ENCODE results near the gene INO80. TPM values are rescaled to one million over a fixed set of nuclear protein-coding genes. Genes with fewer than 3 reads are reported as not detected.
"Not testable (repeated sequence)": the region's sequence is repeated elsewhere in the genome, so short reads cannot be mapped to it uniquely, and the experiment has no call there.

Gene INO80
- total RNA-seq, 2 donors from 2014 or later: 24.7 to 27.9 TPM

DNA sequence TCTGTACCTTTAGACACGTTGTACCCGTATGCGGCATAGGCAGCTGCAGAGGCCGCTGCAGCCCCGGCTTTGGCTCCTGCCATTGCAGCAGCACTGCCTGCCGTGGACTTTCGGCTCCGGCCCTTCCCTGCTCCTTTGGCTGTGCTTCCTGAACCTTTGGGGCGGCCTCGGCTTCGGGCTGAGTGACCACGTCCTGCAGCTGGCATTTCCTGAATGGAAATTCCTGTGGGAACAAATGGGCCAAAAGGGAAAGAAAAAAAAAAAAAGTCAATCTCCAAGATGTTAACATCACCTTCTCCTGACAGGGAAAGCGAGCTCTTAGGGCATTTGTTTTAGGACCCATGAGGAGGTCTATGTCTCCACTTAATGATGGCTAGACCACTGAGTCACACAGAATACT lies 133.2 kb downstream of the INO80 start:
- H3K27ac Mint-ChIP-seq: no peak overlapping the region
- ATAC-seq (replicated peaks in 1 of 2) (no peak), DNase-seq (no peak)
- no peaks in the 10 kb centered on the region for H3K4me1 Mint-ChIP-seq (ENCODE audit: low read depth)
- H3K36me3 Mint-ChIP-seq (ENCODE audit: insufficient read depth in 2 of 2): peaks cover 6 to 29% of the 10 kb centered on the region in 2 donors
- H3K4me3 Mint-ChIP-seq: no peak overlapping the region
- no peaks in the 10 kb centered on the region for H3K27me3 Mint-ChIP-seq (ENCODE audit: low read depth)
- H3K9me3 Mint-ChIP-seq: no peaks in the 10 kb centered on the region

DNA sequence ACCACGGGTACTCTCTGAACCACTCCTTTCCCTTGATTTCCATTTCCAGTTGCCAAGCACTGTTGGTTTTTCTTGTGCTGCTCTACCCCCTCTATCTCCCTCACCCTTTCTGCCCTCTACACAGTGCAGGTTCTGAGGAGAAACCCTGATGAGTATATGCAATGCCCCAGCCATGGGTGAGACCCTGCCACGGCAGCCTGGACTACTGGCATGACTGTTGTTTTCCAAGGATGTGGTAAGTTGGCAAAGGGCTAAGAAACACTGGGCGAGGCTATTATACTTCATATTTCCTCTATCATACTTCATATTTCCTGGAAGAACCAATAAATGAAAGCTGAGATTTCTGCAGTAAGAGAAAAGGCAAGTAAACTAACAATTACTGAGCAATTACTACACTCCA lies 134.9 kb downstream of the INO80 start:
- Mint-ChIP-seq H3K4me3 (no peak overlapping the region), H3K27ac (no peak overlapping the region), H3K27me3 (ENCODE audit: low read depth) (no peaks in the 10 kb centered on the region), H3K36me3 (ENCODE audit: insufficient read depth in 2 of 2) (peaks cover 4 to 21% of the 10 kb centered on the region in 2 donors), H3K4me1 (ENCODE audit: low read depth) (no peaks in the 10 kb centered on the region), H3K9me3 (no peaks in the 10 kb centered on the region)
- DNase-seq: no peak
- peak in 1 of 2 donors; percentile 26 for ATAC-seq (replicated peaks in 1 of 2)

DNA sequence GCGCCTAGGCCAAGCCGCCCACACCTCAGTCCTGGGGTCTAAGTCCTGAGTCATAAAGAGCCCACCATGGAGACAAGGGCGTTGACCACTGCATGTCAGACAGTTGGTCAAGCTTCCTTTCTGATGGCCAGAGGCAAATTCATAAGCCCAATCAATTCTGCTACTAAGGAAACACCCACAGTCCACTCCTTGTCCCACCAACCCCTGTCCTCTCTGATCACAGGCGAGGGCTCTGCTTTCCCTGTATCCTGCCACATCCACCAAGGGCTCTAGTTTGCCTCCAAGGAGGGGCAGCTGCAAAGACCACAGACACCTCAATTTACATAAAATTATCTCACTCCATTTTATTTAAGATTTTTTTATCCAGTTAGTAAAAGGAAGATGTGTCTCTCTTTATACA lies 137.5 kb downstream of the INO80 start:
- Mint-ChIP-seq H3K27ac (no peak overlapping the region), H3K4me3 (no peak overlapping the region), H3K27me3 (ENCODE audit: low read depth) (no peaks in the 10 kb centered on the region), H3K36me3 (ENCODE audit: insufficient read depth in 2 of 2) (peaks cover 4 to 13% of the 10 kb centered on the region in 2 donors), H3K4me1 (ENCODE audit: low read depth) (no peaks in the 10 kb centered on the region), H3K9me3 (no peaks in the 10 kb centered on the region)
- no peak for ATAC-seq (replicated peaks in 1 of 2)
- no peak for DNase-seq

DNA sequence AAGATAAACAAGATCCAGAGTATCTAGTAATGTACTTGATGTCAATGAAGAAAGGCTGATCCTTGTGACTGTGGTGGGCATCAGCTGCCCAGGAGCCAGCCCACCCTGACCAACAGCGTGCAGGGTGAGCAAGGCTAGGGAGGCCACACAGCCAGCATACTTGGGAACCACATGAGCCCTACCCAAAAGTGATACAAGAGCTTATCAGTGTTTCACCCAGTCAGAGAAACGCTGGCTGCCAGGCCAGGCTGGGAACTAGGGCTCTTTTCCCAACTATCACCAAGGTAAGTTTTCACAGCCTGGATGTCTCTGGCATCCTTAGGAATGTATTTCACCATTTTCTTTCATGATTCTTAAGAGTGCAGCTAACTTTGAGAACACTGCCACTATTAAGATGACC lies 137.9 kb downstream of the INO80 start:
- ATAC-seq (replicated peaks in 1 of 2): no peak
- no peak overlapping the region for H3K27ac Mint-ChIP-seq
- H3K4me1 Mint-ChIP-seq (ENCODE audit: low read depth): no peaks in the 10 kb centered on the region
- no peak for DNase-seq
- no peaks in the 10 kb centered on the region for H3K27me3 Mint-ChIP-seq (ENCODE audit: low read depth)
- H3K4me3 Mint-ChIP-seq: no peak overlapping the region
- no peaks in the 10 kb centered on the region for H3K9me3 Mint-ChIP-seq
- H3K36me3 Mint-ChIP-seq (ENCODE audit: insufficient read depth in 2 of 2): peaks cover 4 to 11% of the 10 kb centered on the region in 2 donors

DNA sequence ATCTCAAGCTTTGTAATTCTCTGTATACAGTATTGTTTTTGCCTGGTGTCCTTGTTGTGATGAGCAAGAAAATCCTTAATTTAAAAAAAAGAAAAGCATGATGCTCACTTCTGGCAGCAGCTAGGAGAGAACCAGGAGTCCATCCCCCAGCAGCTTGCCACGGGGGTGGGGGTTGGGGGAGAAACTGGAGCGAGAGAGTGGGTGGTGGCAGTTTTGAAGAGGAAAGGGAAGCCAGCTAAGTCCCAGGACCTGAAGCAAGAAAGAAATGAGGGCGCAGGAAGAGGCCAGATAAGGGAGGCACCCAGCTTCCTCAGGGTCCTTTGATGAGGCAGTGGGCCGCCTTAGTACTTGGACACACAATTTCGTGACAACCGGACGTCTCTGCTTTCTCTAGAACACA lies 139.3 kb downstream of the INO80 start:
- H3K27ac Mint-ChIP-seq: peak overlapping the region; percentile 22
- DNase-seq: no peak
- H3K9me3 Mint-ChIP-seq: no peaks in the 10 kb centered on the region
- peaks cover 4 to 10% of the 10 kb centered on the region in 2 donors for H3K36me3 Mint-ChIP-seq (ENCODE audit: insufficient read depth in 2 of 2)
- H3K4me3 Mint-ChIP-seq: no peak overlapping the region
- H3K4me1 Mint-ChIP-seq (ENCODE audit: low read depth): peaks cover 5% of the 10 kb centered on the region
- no peaks in the 10 kb centered on the region for H3K27me3 Mint-ChIP-seq (ENCODE audit: low read depth)
- no peak for ATAC-seq (replicated peaks in 1 of 2)

DNA sequence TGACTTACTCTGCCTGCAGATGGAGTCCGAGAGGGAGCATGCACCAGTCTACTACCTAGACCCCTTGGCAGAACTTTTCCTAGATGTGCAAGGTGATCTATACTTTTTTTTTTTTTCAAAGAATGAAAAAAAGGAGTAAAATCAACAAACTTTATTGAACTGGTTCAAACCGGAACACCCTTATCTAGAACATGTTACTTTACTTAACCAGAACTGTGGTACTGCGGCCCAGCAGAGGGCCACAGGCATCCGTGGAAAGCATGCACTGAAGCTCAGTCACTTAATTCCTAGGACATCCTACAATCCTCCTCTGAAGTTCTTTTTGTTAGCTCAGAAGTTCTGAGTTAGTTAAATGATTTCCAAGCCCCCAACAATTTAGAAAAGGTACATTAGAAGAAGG lies 141.2 kb downstream of the INO80 start:
- Mint-ChIP-seq H3K4me1 (ENCODE audit: low read depth) (peaks cover 6% of the 10 kb centered on the region), H3K9me3 (no peaks in the 10 kb centered on the region)
- no peak for DNase-seq

DNA sequence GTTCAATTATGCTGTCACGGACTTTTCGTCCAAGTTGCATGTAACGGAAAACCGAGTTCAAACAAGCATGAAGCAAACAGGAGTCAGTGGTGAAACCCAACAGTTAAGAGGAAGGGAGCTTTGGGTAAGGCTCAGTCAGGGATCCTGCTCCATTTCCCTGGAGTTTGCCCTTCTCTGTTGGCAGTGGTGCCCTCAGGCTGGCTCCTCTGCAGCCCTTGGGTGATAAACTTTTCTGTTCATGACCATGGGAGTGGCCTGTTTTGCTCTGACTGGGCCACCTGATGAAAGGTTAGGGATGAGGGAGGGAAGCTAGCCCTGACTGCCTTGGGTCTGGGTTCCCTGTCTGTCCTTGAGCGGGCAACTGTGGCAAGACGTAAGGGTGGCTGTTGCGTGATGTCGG lies 146.7 kb downstream of the INO80 start:
- H3K4me3 Mint-ChIP-seq: no peak overlapping the region
- no peak for DNase-seq
- H3K9me3 Mint-ChIP-seq: no peaks in the 10 kb centered on the region
- peak in 1 of 2 donors; percentile 18 for ATAC-seq (replicated peaks in 1 of 2)
- H3K36me3 Mint-ChIP-seq (ENCODE audit: insufficient read depth in 2 of 2): no peaks in the 10 kb centered on the region
- H3K4me1 Mint-ChIP-seq (ENCODE audit: low read depth): peaks cover 6% of the 10 kb centered on the region
- H3K27me3 Mint-ChIP-seq (ENCODE audit: low read depth): no peaks in the 10 kb centered on the region
- no peak overlapping the region for H3K27ac Mint-ChIP-seq

More for the DNA sequence above, 141.2 kb downstream of the INO80 start:
- Mint-ChIP-seq H3K4me3 (no peak overlapping the region), H3K27ac (no peak overlapping the region), H3K27me3 (ENCODE audit: low read depth) (no peaks in the 10 kb centered on the region), H3K36me3 (ENCODE audit: insufficient read depth in 2 of 2) (peaks cover 2 to 6% of the 10 kb centered on the region in 2 donors)
- ATAC-seq (replicated peaks in 1 of 2): no peak

DNA sequence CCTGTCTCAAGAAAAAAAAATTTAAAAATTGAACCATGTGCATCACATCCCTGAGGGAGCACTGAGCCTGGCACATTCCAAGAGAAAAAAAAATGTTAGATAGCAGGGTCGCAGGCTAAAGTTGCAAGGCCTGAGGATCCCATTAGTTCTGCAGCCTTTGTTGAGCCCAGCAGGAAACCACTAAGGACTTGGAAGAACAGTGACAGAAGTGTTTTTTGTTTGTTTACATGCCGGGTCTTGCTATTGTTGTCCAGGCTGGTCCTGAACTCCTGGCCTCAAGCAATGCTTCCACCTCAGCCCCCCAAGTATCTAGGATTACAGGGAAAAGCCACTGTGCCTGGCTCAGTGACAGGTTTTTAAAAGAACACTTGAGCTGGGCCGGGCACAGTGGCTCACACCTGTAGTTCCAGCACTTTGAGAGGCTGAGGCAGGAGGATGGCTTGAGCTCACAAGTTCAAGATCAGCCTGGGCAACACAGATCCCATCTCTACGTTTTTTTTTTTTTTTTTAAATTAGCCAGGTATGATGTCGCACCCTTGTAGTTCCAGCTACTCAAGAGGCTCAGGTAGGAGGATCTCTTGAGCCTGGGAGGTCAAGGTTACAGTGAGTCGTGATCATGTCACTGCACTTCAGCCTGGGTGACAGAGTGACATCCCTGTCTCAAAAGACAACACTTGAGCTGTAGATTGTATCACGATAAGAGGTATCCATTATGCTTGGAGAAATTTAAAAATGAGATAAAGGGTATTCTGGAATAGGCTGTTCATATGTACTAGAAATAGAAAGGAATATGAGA lies 147.6 kb downstream of the INO80 start:
- peaks cover 6% of the 10 kb centered on the region for H3K4me1 Mint-ChIP-seq (ENCODE audit: low read depth)
- H3K27ac Mint-ChIP-seq: no peak overlapping the region
- H3K27me3 Mint-ChIP-seq (ENCODE audit: low read depth): no peaks in the 10 kb centered on the region
- no peak for DNase-seq
- no peak for ATAC-seq (replicated peaks in 1 of 2)
- H3K4me3 Mint-ChIP-seq: no peak overlapping the region
- H3K36me3 Mint-ChIP-seq (ENCODE audit: insufficient read depth in 2 of 2): no peaks in the 10 kb centered on the region
- H3K9me3 Mint-ChIP-seq: no peaks in the 10 kb centered on the region

DNA sequence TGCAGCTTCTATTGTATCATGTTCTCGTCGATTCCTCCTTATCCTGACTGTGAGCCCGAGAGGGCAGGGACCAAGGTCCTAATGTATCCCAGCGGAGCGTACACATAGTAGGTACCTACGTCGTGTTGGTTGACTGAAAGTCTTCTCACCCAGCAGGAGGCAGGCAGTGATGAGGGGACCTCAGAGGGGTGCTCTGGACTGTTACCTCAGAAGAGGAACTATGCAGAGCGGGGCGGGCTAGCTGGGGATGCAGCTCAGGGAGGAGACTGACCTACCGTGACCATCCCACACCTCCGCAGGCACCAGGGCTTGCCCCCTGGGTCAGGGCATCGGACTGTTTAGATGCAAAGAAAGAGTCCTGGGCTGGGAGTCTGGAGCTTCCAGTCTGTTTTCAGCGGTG lies 151.4 kb downstream of the INO80 start:
- DNase-seq: no peak
- H3K9me3 Mint-ChIP-seq: no peaks in the 10 kb centered on the region
- H3K27me3 Mint-ChIP-seq (ENCODE audit: low read depth): no peaks in the 10 kb centered on the region
- H3K27ac Mint-ChIP-seq: no peak overlapping the region
- no peak overlapping the region for H3K4me3 Mint-ChIP-seq
- H3K36me3 Mint-ChIP-seq (ENCODE audit: insufficient read depth in 2 of 2): no peaks in the 10 kb centered on the region
- H3K4me1 Mint-ChIP-seq (ENCODE audit: low read depth): no peaks in the 10 kb centered on the region
- no peak for ATAC-seq (replicated peaks in 1 of 2)

DNA sequence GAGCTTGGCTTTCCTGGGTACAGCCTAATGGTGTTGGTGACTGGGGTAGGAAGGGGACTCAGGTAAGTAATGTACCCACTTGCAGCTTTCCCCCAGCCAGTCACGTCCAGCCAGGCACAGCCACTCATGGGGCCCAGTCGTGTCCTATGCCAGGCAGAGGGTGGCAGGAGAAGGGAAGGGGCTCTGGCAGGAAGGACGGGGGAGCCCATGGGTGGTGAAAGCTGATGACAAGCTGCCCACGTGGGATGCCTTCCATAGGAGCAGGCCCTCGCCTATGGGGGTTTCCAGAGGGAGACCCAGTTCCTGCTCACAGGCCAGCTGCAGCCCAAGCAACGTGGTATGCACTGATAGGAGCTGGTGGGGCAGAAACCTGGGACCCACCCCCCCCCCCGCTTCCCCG lies 152.1 kb downstream of the INO80 start:
- Mint-ChIP-seq H3K27me3 (ENCODE audit: low read depth) (no peaks in the 10 kb centered on the region), H3K27ac (no peak overlapping the region), H3K36me3 (ENCODE audit: insufficient read depth in 2 of 2) (no peaks in the 10 kb centered on the region), H3K9me3 (no peaks in the 10 kb centered on the region), H3K4me1 (ENCODE audit: low read depth) (no peaks in the 10 kb centered on the region), H3K4me3 (no peak overlapping the region)
- DNase-seq (no peak), ATAC-seq (replicated peaks in 1 of 2) (no peak)

DNA sequence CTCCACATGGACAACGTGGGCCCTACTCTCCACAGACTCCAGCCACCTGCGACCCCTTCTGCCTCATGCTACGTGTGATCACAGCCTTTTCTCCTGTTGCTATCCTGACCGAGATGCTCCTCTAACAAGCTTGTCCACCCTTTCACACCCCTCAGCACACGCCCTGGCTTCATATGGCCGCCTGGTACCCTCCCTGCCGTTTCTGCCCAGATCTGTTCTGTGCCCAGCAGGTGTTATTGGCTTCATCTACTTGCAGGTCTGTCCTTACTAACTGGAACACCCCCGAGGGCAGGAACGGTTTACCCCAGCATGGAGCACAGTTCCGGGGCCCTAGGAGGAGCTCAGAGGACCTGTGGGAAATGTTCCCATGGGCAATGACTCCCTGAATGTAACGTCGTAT lies 152.9 kb downstream of the INO80 start:
- Mint-ChIP-seq H3K27ac (no peak overlapping the region), H3K27me3 (ENCODE audit: low read depth) (no peaks in the 10 kb centered on the region), H3K36me3 (ENCODE audit: insufficient read depth in 2 of 2) (no peaks in the 10 kb centered on the region), H3K9me3 (no peaks in the 10 kb centered on the region), H3K4me3 (no peak overlapping the region), H3K4me1 (ENCODE audit: low read depth) (peaks cover 7% of the 10 kb centered on the region)
- DNase-seq (no peak), ATAC-seq (replicated peaks in 1 of 2) (no peak)

DNA sequence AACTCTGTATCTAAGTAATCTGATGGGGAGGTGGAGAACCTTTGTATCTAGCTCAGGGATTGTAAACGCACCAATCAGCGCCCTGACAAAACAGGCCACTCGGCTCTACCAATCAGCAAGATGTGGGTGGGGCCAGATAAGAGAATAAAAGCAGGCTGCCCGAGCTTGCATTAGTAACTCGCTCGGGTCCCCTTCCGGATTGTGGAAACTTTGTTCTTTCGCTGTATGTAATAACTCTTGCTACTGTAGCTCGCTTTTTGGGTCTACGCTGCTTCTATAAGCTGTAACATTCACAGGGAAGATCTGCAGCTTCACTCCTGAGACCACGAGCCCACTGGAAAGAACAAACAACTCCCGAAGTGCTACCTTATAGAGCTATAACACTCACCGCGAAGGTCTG lies 153.8 kb downstream of the INO80 start:
- H3K36me3 Mint-ChIP-seq (ENCODE audit: insufficient read depth in 2 of 2); H3K27ac Mint-ChIP-seq; H3K27me3 Mint-ChIP-seq (ENCODE audit: low read depth); H3K4me1 Mint-ChIP-seq (ENCODE audit: low read depth); H3K4me3 Mint-ChIP-seq; ATAC-seq (replicated peaks in 1 of 2); DNase-seq; H3K9me3 Mint-ChIP-seq: not testable (repeated sequence)

DNA sequence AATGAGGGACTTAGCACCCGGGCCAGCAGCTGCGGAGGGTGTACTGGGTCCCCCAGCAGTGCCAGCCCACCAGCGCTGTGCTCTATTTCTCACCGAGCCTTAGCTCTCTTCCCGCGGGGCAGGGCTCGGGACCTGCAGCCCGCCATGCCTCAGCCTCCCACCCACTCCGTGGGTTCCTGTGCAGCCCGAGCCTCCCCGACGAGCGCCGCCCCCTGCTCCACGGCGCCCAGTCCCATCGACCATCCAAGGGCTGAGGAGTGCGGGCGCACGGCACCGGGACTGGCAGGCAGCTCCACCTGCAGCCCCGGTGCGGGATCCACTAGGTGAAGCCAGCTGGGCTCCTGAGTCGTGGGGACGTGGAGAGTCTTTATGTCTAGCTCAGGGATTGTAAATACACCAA lies 154.3 kb downstream of the INO80 start:
- H3K27ac Mint-ChIP-seq; H3K27me3 Mint-ChIP-seq (ENCODE audit: low read depth); H3K4me3 Mint-ChIP-seq; H3K9me3 Mint-ChIP-seq; H3K36me3 Mint-ChIP-seq (ENCODE audit: insufficient read depth in 2 of 2); H3K4me1 Mint-ChIP-seq (ENCODE audit: low read depth); ATAC-seq (replicated peaks in 1 of 2); DNase-seq: not testable (repeated sequence)

DNA sequence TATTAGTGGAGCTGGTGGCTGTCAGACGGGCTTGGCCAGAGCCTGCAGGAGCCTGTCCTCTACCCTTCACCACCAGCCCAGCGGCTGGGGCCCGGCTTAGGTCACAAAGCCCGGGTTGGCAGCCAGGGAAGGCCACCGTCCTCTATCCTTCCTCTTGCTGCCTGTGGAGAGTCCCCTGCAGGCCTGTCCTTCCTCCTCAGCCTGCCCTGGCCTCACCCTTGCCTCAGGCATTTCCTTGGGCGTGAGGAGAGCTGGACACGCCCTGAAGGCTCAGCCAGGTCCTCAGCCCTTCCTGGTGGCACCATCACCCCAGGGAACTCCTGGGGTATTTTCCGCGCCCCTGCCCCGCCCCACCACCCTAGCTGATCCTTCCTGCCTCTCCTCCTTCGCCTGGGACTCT lies 155.2 kb downstream of the INO80 start:
- H3K4me1 Mint-ChIP-seq (ENCODE audit: low read depth): peaks cover 17% of the 10 kb centered on the region
- ATAC-seq (replicated peaks in 1 of 2) (peak in 1 of 2 donors; percentile 9), DNase-seq (no peak)
- no peak overlapping the region for H3K4me3 Mint-ChIP-seq
- H3K9me3 Mint-ChIP-seq: no peaks in the 10 kb centered on the region
- peaks cover 3 to 5% of the 10 kb centered on the region in 2 donors for H3K36me3 Mint-ChIP-seq (ENCODE audit: insufficient read depth in 2 of 2)
- H3K27ac Mint-ChIP-seq: peak overlapping the region; percentile 75
- no peaks in the 10 kb centered on the region for H3K27me3 Mint-ChIP-seq (ENCODE audit: low read depth)

All from activated T-cell treated with anti-CD3 and anti-CD28 coated beads, Interleukin-2, amount 50 U/mL, for 72 hours (primary cell).